DMS153 treated with DMSO at 0.1 percent for 48 hours (cell line): ENCODE data around the gene DNMT3B.

Experiments
- DNase-seq: peaks from one replicate; lab custom pipeline; 2025; ENCODE audit not compliant: unreplicated experiment; lab: John Stamatoyannopoulos, UW

DNMT3B gene

DNA sequence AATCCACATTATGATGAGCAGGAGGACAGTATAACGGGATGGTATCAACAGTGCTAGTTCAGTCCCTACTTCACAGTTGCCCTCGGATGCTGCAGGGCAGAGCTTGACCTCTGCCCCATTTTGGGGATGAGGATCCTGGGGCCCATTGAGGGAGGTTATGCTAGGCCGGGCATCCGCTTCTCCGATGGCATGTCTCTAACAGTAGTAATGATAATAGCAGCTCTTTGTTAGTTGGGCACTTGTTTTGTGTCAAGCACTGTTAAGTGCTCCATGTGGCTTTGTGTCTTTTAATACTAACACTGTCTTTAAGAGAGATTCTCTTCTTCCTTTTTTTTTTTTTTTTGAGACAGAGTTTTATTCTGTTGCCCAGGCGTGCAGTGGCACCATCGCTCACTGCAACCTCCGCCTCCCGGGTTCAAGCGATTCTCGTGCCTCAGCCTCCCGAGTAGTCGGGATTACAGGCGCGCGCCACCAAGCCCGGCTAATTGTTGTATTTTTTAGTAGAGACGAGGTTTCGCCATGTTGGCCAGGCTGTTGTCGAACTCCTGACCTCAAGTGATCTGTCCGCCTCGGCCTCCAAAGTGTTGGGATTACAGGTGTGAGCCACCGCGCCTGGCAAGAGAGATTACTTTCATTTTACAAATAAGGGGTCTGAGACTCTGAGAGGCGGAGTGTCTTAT is 58.7 kb downstream of the DNMT3B start:
- no peak for DNase-seq

DNA sequence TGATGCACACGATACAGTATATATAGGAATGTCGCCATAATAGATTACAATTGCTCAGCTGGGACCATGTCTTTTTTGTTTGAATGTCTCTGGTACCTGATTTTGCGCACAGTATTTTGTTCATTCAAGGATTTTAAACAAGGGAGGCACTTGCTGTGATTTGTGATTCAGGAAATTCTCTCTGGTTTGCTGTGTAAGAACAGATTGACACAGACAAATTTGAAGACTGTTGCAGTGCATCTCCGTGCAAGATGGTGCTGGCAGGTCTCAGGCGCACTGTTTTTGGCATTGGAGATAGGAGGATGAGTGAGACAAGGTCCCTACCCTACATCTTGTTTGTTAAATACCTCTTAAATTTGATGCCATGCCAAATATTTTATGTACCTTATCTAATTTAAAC is 60.0 kb downstream of the DNMT3B start:
- no peak for DNase-seq

DNA sequence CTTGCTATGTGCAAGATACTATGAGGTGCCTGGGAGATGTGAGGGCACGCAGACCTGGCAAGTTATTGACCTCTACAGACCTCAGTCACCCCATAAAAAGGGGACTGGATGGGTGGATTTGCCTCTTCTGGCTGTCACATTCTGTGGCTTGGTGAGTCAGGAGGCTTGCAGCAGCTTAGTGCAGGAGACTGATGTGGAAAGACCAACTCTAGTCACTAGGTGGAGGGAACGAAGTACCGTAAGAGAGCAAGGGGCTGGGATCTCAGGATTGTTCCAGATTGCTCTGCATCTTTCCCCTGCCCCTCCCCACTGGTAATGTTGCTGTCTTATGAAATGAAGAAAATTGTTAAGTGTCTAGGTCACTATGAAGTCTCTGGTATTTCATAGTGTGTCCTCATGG is 60.9 kb downstream of the DNMT3B start:
- no peak for DNase-seq

DNA sequence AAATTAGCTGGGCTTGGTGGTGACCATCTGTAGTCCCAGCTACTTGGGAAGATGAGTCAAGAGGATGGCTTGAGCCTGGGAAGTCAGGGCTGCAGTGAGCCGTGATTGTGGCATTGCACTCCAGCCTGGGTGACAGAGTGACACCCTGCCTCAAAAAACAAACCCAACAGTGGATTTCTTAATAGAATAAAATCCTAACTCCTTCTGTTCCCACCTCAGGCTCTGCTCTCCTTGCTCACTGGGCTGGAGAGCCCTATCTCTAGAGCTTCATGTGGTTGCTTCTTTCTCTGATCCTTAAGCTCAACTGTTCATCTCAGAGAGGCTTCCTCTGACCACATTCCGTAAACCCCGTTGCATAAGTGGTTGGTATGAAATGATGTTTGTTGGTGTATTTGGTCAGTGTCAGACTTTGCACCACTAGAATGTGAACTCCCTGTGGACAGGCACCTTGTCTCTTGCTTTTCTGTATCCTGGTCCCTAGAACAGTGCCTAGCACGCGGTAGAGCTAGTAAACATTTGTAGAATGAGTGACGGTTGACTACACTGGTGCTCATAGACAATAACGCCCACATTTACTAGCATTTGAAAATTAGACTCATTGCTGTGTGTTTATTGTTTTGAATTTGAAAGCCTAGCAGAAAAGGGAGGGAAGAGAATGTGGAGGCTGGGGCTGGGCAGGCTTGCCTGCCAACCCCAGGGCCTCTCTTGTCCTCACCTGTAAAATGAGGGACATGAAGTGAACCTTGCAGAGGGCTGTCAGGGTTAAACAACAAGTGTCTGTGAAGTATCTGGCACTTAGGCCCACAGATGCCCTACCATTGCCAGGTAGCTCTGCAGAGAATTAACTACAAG is 61.8 kb downstream of the DNMT3B start:
- no peak for DNase-seq

DNA sequence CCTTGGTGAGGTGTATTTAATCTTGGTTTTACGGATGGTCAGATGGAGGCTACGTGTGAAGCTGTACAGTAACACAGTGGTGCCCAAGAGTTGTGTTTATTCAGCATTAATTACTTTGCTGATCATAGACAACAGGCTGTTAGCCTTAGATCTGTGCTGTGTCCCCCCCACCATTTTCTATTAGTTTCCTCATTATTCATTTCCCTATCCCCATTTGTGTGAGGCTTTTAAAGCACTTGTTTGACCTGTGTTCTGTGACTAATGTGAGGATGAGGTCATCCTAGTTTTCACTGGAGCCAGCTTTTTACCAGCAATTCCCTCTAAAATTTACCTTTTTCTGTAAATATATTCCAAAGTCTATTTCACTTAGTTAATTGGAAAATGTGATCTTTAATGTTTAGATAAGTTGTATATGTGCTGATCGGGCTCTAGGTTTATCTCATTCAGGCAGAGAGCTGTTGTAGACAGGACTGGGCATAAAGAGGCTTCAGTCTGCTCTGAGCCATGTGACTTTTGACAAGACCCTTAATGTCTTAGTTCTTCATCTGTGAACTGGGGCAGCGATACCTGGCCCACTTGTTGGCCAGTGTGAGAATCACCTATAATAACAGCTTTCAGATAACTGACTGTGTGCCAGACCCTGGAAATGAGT is 66.0 kb downstream of the DNMT3B start:
- DNase-seq: no peak

DNA sequence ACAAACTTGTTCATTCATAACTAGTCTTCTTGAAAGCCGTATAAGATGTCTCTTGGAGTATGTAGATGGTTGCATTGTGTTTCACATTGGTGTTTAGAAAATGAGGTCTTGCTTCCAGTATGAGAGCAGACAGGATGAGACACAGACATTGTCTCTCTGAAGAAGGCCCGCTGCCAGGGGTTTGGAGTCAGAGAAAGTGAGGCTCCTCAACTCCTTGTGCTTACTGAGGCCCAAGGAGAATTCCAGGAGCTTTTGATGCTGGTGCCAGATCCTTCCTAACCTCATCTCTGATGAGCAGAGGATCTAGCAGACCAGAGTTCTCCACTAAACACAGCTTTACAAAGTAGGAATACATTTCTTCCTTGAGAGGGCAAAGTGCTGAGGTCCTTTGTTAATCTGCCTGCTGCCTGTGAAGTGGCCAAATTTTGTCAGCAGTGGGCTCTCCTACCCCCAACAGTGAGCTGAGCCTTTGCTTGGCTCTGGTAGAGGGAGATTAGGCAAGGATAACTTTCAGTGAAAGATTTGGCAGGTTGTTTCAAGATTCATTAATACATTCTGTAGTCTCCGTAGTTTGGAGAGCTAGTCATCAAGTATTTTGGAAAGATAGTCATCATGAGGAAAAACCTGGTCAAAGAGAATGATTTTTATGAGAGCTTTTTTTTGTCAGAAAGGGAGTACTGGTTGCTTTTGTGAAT is 67.3 kb downstream of the DNMT3B start:
- no peak for DNase-seq

DNA sequence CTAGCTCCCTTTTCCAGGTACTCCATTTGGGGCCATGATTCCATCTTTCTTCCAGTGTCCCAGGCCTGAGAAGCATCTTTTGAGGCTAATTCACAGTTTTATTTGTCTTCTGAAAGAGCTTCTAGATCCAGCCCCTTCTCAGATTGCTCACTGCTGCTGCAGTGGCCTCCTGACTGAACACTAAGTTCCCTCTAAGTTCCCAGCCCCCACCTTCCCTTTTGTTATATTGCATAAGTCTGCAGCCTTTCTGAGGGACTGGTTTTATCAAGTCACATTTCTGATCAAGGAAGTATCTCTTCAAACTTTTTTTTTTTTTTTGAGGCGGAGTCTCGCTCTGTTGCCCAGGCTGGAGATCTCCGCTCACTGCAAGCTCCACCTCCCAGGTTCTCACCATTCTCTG is 68.3 kb downstream of the DNMT3B start:
- DNase-seq: no peak

DNA sequence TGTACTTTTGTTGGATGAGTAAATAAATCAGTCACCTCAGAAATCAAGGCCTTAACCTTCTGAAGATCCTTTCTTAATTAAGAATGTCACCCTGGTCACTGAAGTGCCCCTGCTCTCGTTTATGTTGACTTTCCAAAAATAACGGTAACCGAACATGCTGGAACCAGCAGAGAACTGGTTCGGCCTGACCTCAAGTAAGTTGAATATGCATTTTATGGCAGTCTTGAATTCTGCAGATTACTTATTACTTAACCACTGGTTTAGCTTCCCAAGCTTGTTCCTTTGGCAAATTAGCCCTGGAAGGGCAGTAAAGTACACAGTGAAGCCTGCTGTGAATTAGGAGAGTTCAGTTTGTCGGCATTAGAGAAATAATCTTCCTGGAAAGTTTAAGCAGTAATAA is 69.8 kb downstream of the DNMT3B start:
- no peak for DNase-seq

DNA sequence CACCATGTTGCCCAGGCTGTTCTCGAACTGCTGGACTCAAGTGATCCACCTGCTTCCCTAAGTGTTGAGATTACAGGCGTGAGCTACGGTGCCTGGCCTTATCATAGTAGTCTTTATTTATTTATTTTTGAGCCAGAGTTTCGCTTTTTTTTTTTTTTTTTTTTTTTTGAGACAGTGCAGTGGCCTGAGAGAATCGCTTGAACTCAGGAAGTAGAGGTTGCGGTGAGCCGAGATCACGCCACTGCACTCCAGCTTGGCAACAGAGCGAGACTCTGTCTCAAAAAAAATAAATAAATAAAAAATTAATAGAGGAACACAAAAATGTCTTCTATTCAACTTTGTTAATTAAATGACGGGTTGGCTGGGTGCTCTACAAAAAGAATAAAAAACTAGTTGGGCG is 70.5 kb downstream of the DNMT3B start:
- no peak for DNase-seq

DNA sequence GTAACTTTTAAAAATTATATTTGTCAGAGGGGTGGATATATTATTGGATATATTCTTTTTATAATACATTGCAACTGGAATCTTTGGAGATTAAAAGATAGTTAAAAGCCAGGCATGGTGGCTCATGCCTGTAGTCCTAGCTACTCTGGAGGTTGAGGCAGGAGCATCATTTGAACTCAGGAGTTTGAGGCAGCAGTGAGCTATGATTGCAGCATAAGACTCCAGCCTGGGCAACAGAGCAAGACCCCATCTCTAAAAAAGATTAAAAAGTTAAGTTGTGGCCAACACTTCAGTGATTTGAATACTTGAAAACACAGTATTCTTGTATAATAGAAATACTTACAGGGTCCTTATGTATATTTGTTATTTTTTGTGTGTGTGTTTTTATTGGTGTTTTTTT is 72.8 kb downstream of the DNMT3B start:
- no peak for DNase-seq

DNA sequence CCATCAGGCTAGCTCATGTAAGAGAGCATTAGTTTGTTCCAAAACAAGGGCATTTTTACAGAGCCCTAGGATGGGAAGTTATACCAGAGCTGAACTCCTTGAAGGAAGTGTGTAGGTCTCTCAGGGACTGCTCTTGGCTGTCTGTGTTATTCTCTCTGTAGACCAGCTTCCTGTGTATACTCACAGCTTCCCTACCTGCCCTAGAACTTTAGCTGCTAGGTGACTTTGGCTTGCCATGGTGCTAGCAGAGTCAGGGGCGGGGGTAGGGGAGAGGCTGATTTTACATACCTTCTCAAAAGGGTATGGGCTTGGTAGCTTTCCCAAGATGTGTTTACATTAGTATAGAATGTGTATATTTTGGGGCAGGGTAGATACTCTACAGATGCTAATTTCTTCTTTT is 75.0 kb downstream of the DNMT3B start:
- no peak for DNase-seq

DNA sequence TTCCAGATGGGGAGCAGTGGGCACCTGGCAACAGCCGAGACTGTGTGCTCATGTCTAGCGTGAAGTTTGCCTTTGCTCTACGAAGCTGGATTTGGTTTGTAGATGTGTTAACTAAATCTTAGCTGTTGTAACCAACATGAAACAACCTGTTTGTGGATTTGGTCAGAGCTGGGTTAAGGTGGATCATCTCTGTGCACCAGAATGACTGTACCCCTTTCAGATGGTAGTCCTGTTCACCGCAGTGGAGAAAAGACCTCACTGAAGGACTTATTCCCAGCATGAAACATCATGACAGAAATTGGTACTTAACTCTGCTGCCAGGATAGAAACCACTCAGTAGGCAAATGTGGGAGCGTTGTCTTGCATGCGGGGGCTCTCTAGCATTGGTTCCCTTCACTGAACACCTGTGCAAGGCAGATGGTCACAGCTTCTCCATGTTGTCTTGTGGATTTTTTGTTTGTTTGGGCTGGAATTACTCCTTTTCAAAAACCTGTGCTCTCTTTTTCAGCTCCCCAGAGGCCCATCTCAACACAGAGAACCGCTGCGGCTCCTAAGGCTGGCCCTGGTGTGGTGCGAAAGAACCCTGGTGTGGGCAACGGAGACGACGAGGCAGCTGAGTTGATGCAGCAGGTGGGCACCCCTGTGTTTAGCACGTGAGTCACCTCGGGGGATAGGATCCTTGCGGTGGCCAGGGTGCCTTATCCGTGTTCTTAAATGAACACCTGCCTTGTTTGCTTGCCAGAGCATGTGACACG is 77.2 kb downstream of the DNMT3B start:
- DNase-seq: no peak

DNA sequence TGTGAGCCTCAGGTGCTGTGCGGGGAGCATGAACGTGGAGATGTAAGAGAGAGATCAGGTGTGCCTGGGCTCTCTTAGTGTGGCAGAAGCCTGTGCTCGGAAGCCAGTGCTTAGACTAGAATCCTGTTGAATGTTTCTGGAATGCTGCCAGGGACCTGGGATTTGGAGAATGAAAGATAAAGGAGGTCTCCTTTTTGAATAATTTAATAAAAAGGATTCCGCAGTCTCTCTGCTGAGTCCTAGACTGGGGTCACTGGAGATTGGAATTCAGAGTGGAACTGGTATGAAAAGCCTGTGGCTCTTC is 77.7 kb downstream of the DNMT3B start:
- DNase-seq: no peak

DNA sequence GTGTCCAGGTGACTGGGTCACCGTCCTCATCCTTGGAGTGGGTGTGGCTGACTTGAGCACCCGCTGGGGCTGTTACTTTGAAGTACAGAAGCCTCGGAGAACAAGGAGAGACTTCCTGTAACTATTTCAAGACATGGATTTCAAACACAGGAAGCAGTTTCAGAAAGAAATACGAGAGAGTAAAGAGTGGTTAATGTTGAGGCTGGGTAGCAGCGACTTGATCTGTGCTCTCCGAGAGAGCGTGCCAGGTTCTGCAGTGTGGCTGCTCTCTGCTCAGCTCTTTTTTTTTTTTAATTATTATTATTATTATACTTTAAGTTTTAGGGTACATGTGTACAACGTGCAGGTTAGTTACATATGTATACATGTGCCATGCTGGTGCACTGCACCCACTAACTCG is 79.0 kb downstream of the DNMT3B start:
- DNase-seq: no peak

DNA sequence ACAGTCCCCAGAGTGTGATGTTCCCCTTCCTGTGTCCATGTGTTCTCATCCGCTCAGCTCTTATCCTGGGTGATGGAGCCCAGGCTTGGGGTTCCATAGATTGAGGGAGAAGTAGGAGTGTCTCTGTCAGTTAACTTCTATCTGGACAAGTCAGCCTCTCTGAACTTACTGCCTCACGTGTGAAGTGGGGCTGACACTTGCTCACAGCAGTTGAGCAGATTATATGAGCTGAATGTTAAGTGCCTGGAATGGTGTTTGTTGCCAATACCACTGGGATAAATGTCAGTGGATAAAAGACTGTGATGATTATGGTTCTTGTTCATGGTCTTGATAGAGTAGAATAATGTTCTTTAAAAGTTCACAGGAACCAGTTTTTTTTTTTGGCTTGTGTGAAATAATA is 79.4 kb downstream of the DNMT3B start:
- DNase-seq: no peak

DNA sequence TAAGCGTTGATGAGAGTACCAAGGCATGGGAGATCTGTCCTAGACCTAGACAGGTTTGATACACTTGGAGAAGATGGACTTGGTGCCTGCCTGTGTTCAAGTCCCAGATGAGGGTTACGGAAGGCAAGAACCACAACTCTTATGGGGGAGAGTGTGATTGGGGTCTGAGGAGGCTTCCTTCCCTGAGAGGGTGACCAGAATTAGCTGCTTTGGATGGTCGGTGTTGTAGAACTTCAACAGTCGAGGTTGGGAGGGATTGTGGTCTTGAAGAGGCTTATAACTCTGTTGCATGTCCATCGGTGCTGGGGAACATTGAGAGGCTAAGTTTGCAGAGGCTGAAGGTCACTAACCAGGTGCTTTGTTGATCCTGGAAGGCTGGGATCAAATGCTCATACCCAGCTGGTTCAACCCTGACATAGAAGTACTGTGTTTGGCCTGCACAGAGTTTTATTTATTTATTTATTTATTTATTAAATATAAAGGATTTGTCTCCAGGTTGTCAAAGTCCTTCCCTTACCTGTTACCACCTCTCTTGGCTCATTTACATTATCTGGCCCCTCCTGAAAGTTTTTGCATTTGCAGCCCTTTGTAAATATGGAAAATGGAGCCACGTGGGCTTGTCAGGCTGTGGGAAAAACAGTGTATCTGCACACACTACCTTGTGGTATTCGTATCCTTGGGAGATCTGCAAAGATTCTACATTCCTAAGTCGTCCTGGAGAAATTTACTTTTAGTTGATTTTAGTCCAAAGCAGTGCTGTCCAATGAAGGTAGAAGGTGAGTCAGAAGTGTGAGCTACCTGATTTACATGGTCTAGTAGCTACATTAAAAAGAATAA is 80.7 kb downstream of the DNMT3B start:
- DNase-seq: no peak

DNA sequence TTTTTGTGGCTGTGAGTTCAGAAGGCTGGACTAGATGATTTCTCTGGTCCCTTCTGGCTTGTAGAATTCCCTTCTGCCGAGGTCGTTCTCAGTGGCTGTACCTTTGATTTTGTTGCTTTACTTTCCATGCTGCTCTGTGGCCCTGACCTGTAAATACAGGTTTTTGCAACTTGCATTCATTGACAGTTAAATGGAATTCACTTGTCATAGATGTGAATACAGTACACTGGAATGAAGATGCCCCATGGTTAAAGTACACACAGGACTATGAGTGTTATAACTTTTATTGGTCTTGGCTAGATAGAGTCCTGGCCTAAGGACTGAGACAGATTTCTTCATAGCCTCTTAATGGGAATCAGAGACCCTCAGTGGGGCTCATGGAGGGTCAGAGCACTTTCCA is 83.6 kb downstream of the DNMT3B start:
- no peak for DNase-seq

DNA sequence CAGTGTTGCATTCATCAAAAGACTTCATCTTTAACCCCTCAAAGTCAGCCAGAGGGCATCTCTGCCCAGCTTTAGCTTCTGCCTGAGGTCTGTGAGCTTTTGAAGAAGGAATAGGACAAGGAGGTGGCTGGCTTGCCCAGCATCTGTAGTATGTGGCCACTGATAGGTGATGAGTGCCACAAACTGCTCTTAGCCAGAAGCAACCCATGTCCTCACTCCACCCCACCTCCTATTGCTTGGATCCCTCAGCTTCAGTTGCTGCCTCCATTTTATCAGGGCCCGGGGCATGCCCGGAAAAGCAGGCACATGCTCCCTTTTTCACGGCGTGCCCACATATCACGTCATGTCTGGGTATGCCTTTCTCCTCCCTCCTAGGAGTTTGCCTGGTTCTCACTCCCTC is 84.7 kb downstream of the DNMT3B start:
- no peak for DNase-seq

DNA sequence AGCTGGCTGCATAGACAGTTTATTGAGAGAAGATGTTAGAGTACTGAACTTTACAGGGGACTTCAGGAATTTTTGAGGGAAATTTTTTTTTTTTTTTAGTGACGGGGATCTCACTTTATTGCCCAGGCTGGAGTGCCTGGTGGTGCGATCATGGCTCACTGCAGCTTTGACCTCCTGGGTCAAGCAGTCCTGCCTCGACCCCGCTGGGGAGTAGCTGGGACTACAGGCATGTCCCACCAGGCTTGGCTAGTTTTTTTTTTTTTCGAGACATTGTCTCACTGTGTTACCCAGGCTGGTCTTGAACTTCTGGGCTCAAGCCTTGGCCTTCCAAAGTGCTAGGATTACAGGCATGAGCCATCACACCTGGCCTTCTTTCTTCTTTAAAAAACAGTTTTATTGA is 85.8 kb downstream of the DNMT3B start:
- DNase-seq: no peak

DNA sequence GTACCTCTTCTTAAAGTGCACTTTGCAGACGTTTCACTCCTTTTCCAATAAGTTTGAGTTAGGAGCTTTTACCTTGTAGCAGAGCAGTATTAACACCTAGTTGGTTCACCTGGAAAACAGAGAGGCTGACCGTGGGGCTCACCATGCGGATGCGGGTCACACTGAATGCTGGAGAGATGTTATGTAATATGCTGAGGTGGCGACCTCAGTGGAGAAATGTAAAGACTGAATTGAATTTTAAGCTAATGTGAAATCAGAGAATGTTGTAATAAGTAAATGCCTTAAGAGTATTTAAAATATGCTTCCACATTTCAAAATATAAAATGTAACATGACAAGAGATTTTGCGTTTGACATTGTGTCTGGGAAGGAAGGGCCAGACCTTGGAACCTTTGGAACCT is 86.7 kb downstream of the DNMT3B start:
- DNase-seq: no peak
